Caco-2 (cell line): ENCODE data around the gene KLF13. TPM values are rescaled to one million over a fixed set of nuclear protein-coding genes. Genes with fewer than 3 reads are reported as not detected.

Source experiments
- BruUV-seq: library from RNA; stranded (reverse); fragments of 400-500 nt; replicated peaks from 2 replicates; lab custom pipeline; 2021; lab: Mats Ljungman, UMichigan
- CTCF ChIA-PET: fragments of 300-600 bp; sonication (Branson Sonifier 250); formaldehyde crosslinking; loops from one replicate; lab custom pipeline; 2022; ENCODE audit warnings: antibody characterized with exemption; lab: Charles Lee
- POLR2A ChIA-PET: fragments of 300-600 bp; sonication (Branson Sonifier 250); formaldehyde crosslinking; loops from one replicate; lab custom pipeline; 2022; ENCODE audit warnings: antibody characterized with exemption; lab: Charles Lee
- DNase-seq, 2 experiments: peaks; one replicate each; pipeline versions ENCODE4 v3.0.0 to v3.0.0-alpha.2; 2020 to 2022
- H3K27me3 ChIP-seq: replicated peaks from 2 replicates; pipeline ENCODE4 v1.6.0; 2011; ENCODE audit warnings: low read length; ENCODE audit not compliant: control insufficient read depth, insufficient read depth
- H3K36me3 ChIP-seq: 2 replicates; pipeline ENCODE4 v1.5.1; 2011; ENCODE audit warnings: low read length; ENCODE audit not compliant: control insufficient read depth, insufficient read depth
- H3K4me1 ChIP-seq: fragments of 250-450 bp; sonication (Bioruptor Pico); 2 replicates; pipeline ENCODE4 v1.5.1; 2020; ENCODE audit warnings: mild to moderate bottlenecking
- H3K4me3 ChIP-seq: 2 replicates; pipeline ENCODE4 v1.5.1; 2011; ENCODE audit warnings: low read depth, mild to moderate bottlenecking, control low read depth, low read length
- H3K9me3 ChIP-seq: fragments of 250-450 bp; sonication (Bioruptor Pico); 2 replicates; pipeline ENCODE4 v1.5.1; 2020; ENCODE audit warnings: mild to moderate bottlenecking, moderate library complexity
- H3K27ac Mint-ChIP-seq: one replicate; pipeline ENCODE4 v1.8.0; 2022; ENCODE audit warnings: mixed read lengths; ENCODE audit not compliant: unreplicated experiment
- H3K27me3 Mint-ChIP-seq: one replicate; pipeline ENCODE4 v1.8.0; 2022; ENCODE audit warnings: mixed read lengths; ENCODE audit not compliant: insufficient read depth, unreplicated experiment
- H3K36me3 Mint-ChIP-seq: one replicate; pipeline ENCODE4 v1.8.0; 2022; ENCODE audit warnings: mild to moderate bottlenecking, mixed read lengths; ENCODE audit not compliant: insufficient read depth, unreplicated experiment
- H3K4me1 Mint-ChIP-seq: one replicate; pipeline ENCODE4 v1.8.0; 2022; ENCODE audit warnings: low read depth, mixed read lengths; ENCODE audit not compliant: unreplicated experiment
- H3K4me3 Mint-ChIP-seq: one replicate; pipeline ENCODE4 v1.8.0; 2022; ENCODE audit warnings: mild to moderate bottlenecking, moderate library complexity, mixed read lengths; ENCODE audit not compliant: unreplicated experiment
- H3K9me3 Mint-ChIP-seq: one replicate; pipeline ENCODE4 v1.8.0; 2022; ENCODE audit warnings: mixed read lengths; ENCODE audit not compliant: unreplicated experiment
- CTCF ChIP-seq, 2 experiments: fragments of 200-600 bp in 1 of 2; IDR thresholded peaks; 1 replicate in 1 of 2; 2 replicates in 1 of 2; pipeline versions ENCODE4 v1.5.1 to v1.8.0; 2011 to 2022; ENCODE audit warnings: antibody characterized with exemption in 1 of 2, control low read depth in 1 of 2, inconsistent platforms in 1 of 2, low read depth in 1 of 2, low read length in 1 of 2, mild to moderate bottlenecking in 1 of 2, moderate library complexity in 1 of 2; ENCODE audit not compliant: insufficient read depth in 1 of 2, severe bottlenecking in 1 of 2, unreplicated experiment in 1 of 2
- intact Hi-C: fragments of 100-400 bp; cut with micrococcal nuclease; formaldehyde crosslinking; loops from one replicate; pipeline ENCODE4 v1.10.0; 2022; ENCODE audit not compliant: unreplicated experiment
- total RNA-seq: library from RNA; stranded (reverse); gene quantifications from 2 replicates; pipeline ENCODE4 v1.2.3, GENCODE V29; 2022

The KLF13 gene
- total RNA-seq, 1 experiment from 2014 or later, result 18.8 TPM

DNA sequence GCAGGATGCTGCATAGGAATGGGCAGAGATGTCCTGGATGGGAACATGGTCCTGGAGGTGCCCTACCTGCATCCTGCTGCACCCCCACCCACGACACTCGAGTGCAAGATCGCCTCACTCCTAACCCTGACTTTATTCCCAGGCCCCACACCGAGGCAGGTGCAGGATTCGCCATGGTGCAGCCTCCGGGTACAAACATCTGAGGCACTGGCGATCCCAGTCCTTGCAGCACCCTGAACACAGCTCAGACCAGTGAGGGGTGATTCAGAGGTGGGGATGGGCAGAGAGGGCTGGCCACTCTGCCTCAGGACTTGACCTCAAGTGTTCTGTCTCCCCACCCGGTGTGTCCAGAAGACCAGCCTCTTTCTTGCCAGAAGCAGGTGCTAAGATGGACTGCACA lies 49.1 kb downstream of the KLF13 start:
- Histone ChIP-seq H3K27me3 (no peaks in the 10 kb centered on the region), H3K4me1 (peaks cover 30% of the 10 kb centered on the region), H3K4me3 (no peak overlapping the region), H3K9me3 (no peaks in the 10 kb centered on the region), H3K36me3 (no peaks in the 10 kb centered on the region; the same call in 1 of the 2 replicates)
- TF ChIP-seq CTCF (IDR thresholded peaks at IDR 0.05; ENCODE audit: insufficient read depth in 1 of 2, low read depth in 1 of 2, low read length in 1 of 2, severe bottlenecking in 1 of 2, unreplicated experiment in 1 of 2), result no peak
- intact Hi-C loops, result loop anchor here (10.0 kb wide), 1 partner anchor 121 kb away; no protein-coding TSS in a partner anchor
- Mint-ChIP-seq H3K9me3 (no peaks in the 10 kb centered on the region), H3K4me3 (no peak overlapping the region), H3K4me1 (peaks cover 5% of the 10 kb centered on the region), H3K27me3 (no peaks in the 10 kb centered on the region), H3K36me3 (peaks cover 16% of the 10 kb centered on the region), H3K27ac (no peak overlapping the region)
- ChIA-PET POLR2A (no interaction called here), CTCF (no interaction called here)
- no peak for DNase-seq
- no TSS peak for BruUV-seq

DNA sequence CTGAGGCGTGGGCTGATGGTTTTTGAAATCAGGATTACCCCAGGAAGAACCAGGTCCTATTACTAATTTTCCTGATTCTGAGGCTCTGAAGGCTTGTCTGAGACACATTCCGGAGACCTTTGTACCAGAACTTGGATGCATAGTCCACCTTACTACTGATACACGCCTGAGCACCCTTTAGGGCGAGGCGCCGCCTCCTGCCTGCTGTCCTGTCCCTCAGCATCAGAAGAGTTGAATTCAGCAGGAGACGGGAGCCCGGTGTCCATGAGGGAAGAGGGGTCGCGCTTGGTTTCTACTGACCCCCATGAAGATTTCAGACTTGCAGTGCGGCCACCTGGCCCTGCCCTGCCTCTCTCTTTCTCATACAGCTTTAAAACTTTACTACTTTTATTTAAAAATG lies 49.9 kb downstream of the KLF13 start:
- Mint-ChIP-seq H3K36me3 (peaks cover 16% of the 10 kb centered on the region), H3K9me3 (peaks cover 5% of the 10 kb centered on the region), H3K4me1 (peaks cover 5% of the 10 kb centered on the region), H3K27me3 (no peaks in the 10 kb centered on the region), H3K4me3 (no peak overlapping the region), H3K27ac (no peak overlapping the region)
- POLR2A ChIA-PET, result no interaction called here
- CTCF ChIA-PET, result no interaction called here
- intact Hi-C loops, result loop anchor here (10.0 kb wide), 1 partner anchor 122 kb away; no protein-coding TSS in a partner anchor
- H3K4me3 ChIP-seq, result no peak overlapping the region
- no peak for TF ChIP-seq CTCF (IDR thresholded peaks at IDR 0.05; ENCODE audit: insufficient read depth in 1 of 2, low read depth in 1 of 2, low read length in 1 of 2, severe bottlenecking in 1 of 2, unreplicated experiment in 1 of 2)
- H3K36me3 ChIP-seq, result no peaks in the 10 kb centered on the region; the same call in 1 of the 2 replicates
- BruUV-seq, result no TSS peak
- no peaks in the 10 kb centered on the region for H3K9me3 ChIP-seq
- peaks cover 30% of the 10 kb centered on the region for H3K4me1 ChIP-seq
- no peaks in the 10 kb centered on the region for H3K27me3 ChIP-seq
- no peak for DNase-seq

DNA sequence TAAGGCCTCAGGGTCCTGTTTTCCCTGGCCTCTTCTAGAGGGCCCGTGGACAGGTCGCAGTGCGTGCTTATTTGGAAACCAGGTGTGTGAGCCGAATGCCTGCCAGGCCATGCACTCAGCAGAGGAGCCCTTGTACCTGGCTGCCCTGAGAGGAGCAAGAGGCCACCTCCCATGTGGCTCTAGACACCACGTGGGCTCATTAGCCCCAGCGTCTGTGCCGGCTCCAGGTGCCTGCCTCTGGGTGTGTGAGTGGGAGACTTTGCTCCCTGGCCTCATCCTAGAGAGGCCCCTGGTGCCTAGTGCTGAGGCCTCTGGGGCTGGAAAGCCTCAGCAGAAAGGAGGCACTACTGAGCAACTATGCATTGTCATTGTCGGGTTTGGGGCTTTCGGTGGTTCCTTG lies 50.4 kb downstream of the KLF13 start:
- H3K4me1 Mint-ChIP-seq, result peaks cover 5% of the 10 kb centered on the region
- POLR2A ChIA-PET, result no interaction called here
- CTCF ChIA-PET, result no interaction called here
- no peak overlapping the region for H3K27ac Mint-ChIP-seq
- no peak for DNase-seq
- peaks cover 8% of the 10 kb centered on the region for H3K9me3 Mint-ChIP-seq
- H3K27me3 Mint-ChIP-seq, result no peaks in the 10 kb centered on the region
- H3K4me3 Mint-ChIP-seq, result no peak overlapping the region
- TF ChIP-seq CTCF (IDR thresholded peaks at IDR 0.05; ENCODE audit: insufficient read depth in 1 of 2, low read depth in 1 of 2, low read length in 1 of 2, severe bottlenecking in 1 of 2, unreplicated experiment in 1 of 2), result no peak
- Histone ChIP-seq H3K4me1 (peaks cover 27% of the 10 kb centered on the region), H3K9me3 (no peaks in the 10 kb centered on the region), H3K27me3 (no peaks in the 10 kb centered on the region), H3K36me3 (no peaks in the 10 kb centered on the region; the same call in 1 of the 2 replicates), H3K4me3 (no peak overlapping the region)
- intact Hi-C loops, result loop anchor here (10.0 kb wide), 1 partner anchor 122 kb away; no protein-coding TSS in a partner anchor
- BruUV-seq, result no TSS peak
- peaks cover 16% of the 10 kb centered on the region for H3K36me3 Mint-ChIP-seq
